D721Med (cell line): ENCODE measurements around the gene SAP130.

Experiments used
- DNase-seq: peaks from one replicate; pipeline ENCODE4 v3.0.0; 2011; ENCODE audit warnings: low spot score; ENCODE audit not compliant: insufficient read length
- FAIRE-seq: peaks from 2 replicates; lab custom pipeline; 2011; peaks lifted over from hg19 to GRCh38; lab: Jason Lieb, UNC
- TF ChIP-seq, protein P1 (sequence below): IDR thresholded peaks from 2 replicates; pipeline ENCODE4 v1.5.1; 2012; ENCODE audit warnings: mild to moderate bottlenecking, control low read depth; ENCODE audit not compliant: insufficient read depth; ENCODE audit errors: missing control alignments

Gene SAP130

DNA sequence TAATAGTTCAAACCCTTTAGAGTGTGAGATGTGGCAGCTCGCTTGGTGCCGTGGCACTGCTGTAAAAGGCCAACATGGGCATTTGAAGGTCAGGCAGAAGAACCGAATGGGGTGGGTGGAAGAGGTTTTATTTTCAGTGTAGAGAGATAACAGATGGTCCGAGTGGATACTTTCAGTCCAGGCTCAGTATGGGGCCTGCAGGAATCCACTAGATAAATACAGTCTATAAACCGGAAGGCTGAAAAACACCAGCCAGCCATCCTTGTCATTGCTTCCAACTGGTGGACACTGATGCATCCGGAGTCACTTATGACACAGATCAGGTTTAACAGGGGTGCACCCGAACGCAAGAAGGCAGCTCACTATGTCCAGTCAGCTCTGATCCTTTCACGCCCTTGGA is 86.4 kb downstream of the SAP130 start:
- DNase-seq = no peak
- no peak for FAIRE-seq
- TF ChIP-seq, protein P1, sequence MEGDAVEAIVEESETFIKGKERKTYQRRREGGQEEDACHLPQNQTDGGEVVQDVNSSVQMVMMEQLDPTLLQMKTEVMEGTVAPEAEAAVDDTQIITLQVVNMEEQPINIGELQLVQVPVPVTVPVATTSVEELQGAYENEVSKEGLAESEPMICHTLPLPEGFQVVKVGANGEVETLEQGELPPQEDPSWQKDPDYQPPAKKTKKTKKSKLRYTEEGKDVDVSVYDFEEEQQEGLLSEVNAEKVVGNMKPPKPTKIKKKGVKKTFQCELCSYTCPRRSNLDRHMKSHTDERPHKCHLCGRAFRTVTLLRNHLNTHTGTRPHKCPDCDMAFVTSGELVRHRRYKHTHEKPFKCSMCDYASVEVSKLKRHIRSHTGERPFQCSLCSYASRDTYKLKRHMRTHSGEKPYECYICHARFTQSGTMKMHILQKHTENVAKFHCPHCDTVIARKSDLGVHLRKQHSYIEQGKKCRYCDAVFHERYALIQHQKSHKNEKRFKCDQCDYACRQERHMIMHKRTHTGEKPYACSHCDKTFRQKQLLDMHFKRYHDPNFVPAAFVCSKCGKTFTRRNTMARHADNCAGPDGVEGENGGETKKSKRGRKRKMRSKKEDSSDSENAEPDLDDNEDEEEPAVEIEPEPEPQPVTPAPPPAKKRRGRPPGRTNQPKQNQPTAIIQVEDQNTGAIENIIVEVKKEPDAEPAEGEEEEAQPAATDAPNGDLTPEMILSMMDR = no peak

DNA sequence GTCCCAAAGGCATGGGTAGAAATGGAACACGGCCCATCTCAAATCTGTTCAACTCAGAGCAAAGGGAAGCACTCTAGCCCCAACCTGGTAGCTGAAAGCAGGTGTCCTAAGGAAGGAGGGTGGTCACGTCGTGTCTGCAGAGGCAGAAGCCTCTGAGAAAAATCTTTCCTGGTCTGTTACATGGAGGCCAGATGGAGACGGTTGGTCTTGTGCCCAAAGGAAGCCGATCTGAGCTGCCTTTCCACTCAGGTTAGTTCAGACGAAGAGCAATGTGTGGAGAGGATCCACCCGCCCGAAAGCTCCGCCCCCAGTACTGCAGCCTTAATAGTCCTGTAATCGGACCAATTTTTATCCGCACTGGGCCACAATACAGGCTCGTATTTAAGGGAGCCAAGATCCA is 87.2 kb downstream of the SAP130 start:
- DNase-seq = no peak
- TF ChIP-seq, protein P1 = no peak
- no peak for FAIRE-seq

DNA sequence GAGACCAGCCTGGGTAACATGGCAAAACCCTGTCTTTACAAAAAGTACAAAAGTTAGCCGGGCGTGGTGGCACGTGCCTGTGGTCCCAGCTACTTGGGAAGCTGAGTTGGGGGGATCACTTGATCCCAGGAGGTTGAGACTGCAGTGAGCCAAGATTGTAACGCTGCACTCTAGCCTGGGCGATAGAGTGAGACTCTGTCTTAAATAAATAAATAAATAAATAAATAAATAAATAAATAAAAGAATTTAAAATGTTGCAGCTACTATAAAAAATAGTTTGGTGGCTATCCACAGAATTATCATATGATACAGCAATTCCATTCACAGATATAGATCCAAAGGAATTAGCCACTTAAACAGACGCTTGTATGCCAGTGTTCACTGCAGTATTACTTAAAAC is 92.5 kb downstream of the SAP130 start:
- DNase-seq = no peak
- TF ChIP-seq, protein P1 = no peak
- no peak for FAIRE-seq

- DNase-seq (no peak), FAIRE-seq (no peak)
- TF ChIP-seq, protein P1 = no peak
Measured at GRCh38 chr2:127932199-127932876, 95.5 kb downstream of the SAP130 start.

GRCh38 chr2:127929449-127929848 is 98.4 kb downstream of the SAP130 start:
- DNase-seq (no peak), FAIRE-seq (no peak)
- TF ChIP-seq, protein P1 = no peak

GRCh38 chr2:127927384-127927783 is 100.5 kb downstream of the SAP130 start:
- FAIRE-seq = no peak
- TF ChIP-seq, protein P1 = no peak
- no peak for DNase-seq

- TF ChIP-seq, protein P1 = no peak
- DNase-seq (no peak), FAIRE-seq (no peak)
Measured at GRCh38 chr2:127917916-127918315, 109.9 kb downstream of the SAP130 start.
